Right hindlimb (tissue), 1 donor: ENCODE data around the gene ZNF217.
A peak's percentile ranks its signal among the peaks of the same experiment; 100 is the strongest.
"Not testable (repeated sequence)": the region's sequence is repeated elsewhere in the genome, so short reads cannot be mapped to it uniquely, and the experiment has no call there.

Source experiments
- DNase-seq: peaks from one replicate; pipeline ENCODE4 v3.0.0-alpha.2; 2018

The ZNF217 gene

GRCh38 chr20:53621482-53622246 lies 28.0 kb upstream of the ZNF217 start:
- DNase-seq = peak; percentile 58

- not testable (repeated sequence) for DNase-seq
Measured at GRCh38 chr20:53618490-53619000, 24.9 kb upstream of the ZNF217 start.

GRCh38 chr20:53617791-53618489 lies 24.3 kb upstream of the ZNF217 start:
- no peak for DNase-seq

GRCh38 chr20:53616489-53616888 lies 22.9 kb upstream of the ZNF217 start:
- not testable (repeated sequence) for DNase-seq

- no peak for DNase-seq
Measured at GRCh38 chr20:53613748-53614147, 20.1 kb upstream of the ZNF217 start.

GRCh38 chr20:53612289-53612688 lies 18.6 kb upstream of the ZNF217 start:
- not testable (repeated sequence) for DNase-seq

- peak; percentile 40 for DNase-seq
Measured at GRCh38 chr20:53611449-53611894, 17.8 kb upstream of the ZNF217 start.

GRCh38 chr20:53609491-53610445 lies 16.1 kb upstream of the ZNF217 start:
- no peak for DNase-seq

- DNase-seq = no peak
Measured at GRCh38 chr20:53608456-53609452, 15.1 kb upstream of the ZNF217 start.

GRCh38 chr20:53608071-53608455 lies 14.4 kb upstream of the ZNF217 start:
- DNase-seq = no peak

GRCh38 chr20:53606364-53606985 lies 12.8 kb upstream of the ZNF217 start:
- DNase-seq = no peak

GRCh38 chr20:53605401-53605800 lies 11.8 kb upstream of the ZNF217 start:
- not testable (repeated sequence) for DNase-seq

- DNase-seq = not testable (repeated sequence)
Measured at GRCh38 chr20:53604846-53605245, 11.2 kb upstream of the ZNF217 start.

GRCh38 chr20:53602661-53603060 lies 9.0 kb upstream of the ZNF217 start:
- DNase-seq = no peak

- DNase-seq = no peak
Measured at GRCh38 chr20:53599910-53600632, 6.4 kb upstream of the ZNF217 start.

- no peak for DNase-seq
Measured at GRCh38 chr20:53599378-53599777, 5.7 kb upstream of the ZNF217 start.

- DNase-seq = no peak
Measured at GRCh38 chr20:53599044-53599362, 5.4 kb upstream of the ZNF217 start.

- DNase-seq = no peak
Measured at GRCh38 chr20:53598140-53599043, 4.8 kb upstream of the ZNF217 start.

- no peak for DNase-seq
Measured at GRCh38 chr20:53597521-53598120, 4.0 kb upstream of the ZNF217 start.
